GM18858 (cell line): Measurements from ENCODE around the gene MAP3K10.
"Not testable (repeated sequence)": the region's sequence is repeated elsewhere in the genome, so short reads cannot be mapped to it uniquely, and the experiment has no call there.

Experiments used
- ATAC-seq: cut with Tn5 transposase; IDR thresholded peaks from one replicate; pipeline ENCODE4 v1.9.1; 2021; ENCODE audit not compliant: unreplicated experiment

Gene MAP3K10

DNA sequence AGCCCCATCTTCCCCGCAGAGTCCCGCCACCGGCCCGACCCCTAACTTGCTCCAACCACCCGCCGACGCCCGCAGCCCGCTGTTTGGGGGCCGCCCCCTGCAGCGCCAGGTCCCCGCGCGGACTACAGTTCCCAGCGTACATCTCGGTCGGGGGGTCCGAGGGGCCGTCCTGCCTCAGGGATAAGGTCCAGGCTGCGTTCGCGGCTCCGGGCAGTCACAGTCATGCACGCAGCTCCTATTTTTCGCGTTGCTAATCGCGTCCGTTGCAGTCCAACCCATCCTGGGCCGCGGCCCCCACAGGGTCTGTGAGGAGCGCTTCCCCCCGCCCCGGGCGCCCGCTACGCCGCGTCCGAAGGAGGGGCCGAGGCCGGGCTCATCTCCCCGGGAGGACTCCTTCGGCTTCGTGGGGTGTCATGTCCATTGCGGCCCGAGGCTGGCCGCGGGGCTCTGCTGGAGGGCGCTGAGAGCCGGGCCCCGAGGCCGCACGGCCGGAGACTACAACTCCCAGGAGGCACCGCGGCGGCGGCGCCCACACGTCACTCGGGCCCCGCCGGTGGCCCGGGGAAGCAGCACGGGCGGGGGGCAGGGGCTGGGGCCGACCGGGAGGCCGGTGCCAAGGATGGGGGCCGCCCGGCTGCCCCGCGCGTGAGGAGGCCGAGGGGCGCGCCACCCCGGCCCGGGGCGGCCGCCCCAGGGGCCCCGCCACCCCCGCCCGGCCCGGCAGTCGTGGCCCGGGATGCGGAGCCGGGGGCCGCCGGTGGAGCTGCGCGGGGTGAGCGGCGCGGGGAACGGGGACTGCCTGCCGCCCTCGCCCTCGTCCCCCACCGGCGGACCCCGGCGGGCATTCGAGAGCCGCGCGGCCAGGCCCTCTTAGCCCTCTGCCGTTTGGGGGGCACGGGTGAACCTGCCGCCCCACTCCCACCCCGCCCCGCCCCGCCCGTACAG is at the start of gene MAP3K10:
TSS of gene MAP3K10 (plus strand) at position 536 of the 945 bp plus-strand sequence. CDS start 606 bp downstream, outside the sequence.
- no peak for ATAC-seq

DNA sequence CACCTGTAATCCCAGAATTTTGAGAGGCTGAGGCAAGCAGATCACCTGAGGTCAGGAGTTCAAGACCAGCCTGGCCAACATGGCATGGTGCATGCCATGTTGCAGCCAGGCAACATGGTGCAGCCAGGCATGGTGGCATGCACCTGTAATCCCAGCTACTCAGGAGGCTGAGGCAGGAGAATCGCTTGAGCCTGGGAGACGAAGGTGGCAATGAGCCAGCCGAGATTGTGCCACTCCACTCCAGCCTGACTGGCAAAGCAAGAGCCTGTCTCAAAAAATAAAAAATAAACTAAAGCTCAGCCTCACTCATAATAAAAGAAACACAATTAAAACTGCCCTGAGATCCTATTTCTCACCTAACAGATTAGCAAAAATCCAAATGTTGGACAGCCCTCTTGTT is 49.7 kb upstream of the MAP3K10 start:
- ATAC-seq, result no peak

DNA sequence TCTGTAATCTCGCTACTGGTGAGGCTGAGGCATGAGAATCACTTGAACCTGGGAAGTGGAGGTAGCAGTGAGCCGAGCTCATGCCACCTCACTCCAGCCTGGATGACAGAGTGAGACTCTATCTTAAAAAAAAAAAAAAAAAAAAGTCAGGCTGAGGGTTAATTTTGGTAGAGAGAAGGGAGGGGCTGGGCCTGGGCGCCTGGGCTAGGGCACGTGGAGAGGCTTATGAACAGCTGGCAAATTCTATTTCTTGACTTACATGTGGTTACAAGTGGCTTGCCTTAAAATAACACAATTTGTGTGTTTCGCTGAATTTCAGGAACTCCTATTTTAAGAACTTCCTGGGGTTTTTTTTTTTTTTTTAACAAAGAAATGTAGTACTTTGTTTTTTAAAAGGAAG is 47.6 kb upstream of the MAP3K10 start:
- ATAC-seq, result no peak

- ATAC-seq, result no peak
These were observed 47.1 kb upstream of the MAP3K10 start for GRCh38 chr19:40144151-40144550.

GRCh38 chr19:40144947-40145748 is 46.1 kb upstream of the MAP3K10 start:
- no peak for ATAC-seq

DNA sequence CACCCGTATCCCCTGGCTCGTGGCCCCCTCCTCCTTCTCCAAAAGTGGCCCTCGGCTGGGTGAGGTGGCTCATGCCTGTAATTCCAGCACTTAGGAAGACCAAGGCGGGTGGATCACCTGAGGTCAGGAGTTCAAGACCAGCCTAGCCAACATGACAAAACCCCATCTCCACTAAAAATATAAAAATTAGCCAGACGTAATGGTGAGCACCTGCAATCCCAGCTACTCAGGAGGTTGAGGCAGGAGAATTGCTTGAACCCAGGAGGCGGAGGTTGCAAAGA is 45.5 kb upstream of the MAP3K10 start:
- not testable (repeated sequence) for ATAC-seq

- no peak for ATAC-seq
These were observed 43.9 kb upstream of the MAP3K10 start for GRCh38 chr19:40147338-40147692.

DNA sequence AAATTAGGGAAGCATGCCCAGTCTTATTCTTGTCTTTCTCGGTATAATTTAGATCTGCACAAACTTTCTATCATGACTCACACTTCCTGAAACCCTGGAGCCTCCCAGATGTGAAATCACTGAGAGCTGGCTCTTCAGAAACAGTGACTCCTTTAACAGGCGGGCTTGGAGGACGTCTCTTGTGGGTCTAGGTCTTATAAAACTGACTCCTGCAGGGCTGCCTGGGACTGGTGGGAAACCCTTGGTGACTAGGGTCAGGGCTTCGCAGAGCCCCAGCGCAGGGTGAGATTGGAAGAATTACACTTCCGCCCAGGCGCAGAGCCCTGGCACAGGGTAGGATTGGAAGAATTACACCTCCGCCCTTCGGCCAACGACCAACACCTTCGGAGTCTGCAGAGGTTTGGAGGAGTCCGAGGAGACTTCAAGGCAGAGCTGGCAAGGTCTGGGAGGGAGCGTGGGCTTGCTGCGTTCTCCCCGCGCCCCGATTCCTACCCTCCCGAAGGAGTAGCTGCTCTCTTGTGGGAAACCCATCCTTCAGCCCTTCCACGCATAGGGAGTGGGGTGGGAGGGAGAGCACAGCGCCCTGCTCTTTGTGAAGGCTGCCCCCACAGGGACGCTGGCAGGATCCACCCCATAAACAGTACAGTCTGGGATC is 43.4 kb upstream of the MAP3K10 start:
- no peak for ATAC-seq

DNA sequence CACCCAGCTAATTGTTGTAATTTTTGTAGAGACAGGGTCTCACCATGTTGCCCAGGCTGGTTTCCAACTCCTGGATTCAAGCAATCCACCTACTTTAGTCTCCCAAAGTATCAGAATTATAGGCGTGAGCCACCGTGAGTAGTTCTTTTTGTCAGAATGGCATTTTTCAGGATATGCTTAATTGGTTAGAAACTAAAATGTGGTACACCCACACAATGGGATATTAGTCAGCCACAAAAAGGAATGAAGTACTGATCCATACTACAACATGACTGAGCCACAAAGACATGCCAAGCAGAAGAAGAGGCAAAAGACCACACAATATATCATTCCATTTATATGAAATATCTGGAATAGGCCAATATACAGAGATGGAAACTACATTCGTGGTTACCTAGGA is 41.7 kb upstream of the MAP3K10 start:
- ATAC-seq, result no peak

DNA sequence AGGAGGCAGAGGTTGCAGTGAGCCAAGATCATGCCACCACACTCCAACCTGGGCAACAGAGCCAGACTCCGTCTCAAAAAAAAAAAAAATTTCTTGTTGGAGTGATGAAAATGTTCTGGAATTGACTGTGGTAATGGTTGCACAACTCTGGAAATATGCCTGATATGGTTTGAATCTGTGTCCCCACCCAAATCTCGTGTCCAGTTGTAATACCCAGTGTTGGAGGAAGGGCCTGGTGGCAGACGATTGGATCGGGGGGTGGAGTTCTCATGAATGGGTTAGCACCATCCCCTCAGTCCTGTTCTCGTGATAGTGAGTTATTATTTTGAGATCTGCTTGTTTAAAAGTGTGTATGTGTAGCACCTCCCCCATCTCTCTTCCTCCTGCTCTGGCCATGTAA is 41.1 kb upstream of the MAP3K10 start:
- no peak for ATAC-seq

DNA sequence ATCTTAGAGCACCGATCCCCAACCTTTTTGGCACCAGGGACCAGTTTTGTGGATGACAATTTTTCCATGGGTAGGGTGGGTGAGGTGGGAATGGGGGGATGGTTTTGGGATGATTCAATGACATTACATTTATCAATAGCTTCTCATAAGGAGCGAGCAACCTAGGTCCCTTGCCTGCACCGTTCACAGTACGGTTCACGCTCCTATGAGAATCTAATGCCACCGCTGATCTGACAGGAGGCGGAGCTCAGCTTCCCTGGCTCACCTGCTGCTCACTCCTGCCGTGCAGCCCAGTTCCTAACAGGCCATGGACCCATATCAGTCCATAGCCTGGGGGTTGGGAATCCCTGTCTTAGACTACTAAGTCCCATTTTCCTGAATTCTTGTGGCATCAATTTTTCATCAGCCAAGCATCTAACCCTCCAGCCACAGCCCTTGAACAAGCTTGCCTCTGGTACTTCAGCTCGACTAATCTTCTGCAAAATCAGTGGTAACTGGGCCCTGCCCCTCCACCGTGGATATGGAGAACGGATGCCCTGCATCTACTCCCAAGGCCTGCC is 37.0 kb upstream of the MAP3K10 start:
- no peak for ATAC-seq

GRCh38 chr19:40155749-40156265 is 35.4 kb upstream of the MAP3K10 start:
- no peak for ATAC-seq

DNA sequence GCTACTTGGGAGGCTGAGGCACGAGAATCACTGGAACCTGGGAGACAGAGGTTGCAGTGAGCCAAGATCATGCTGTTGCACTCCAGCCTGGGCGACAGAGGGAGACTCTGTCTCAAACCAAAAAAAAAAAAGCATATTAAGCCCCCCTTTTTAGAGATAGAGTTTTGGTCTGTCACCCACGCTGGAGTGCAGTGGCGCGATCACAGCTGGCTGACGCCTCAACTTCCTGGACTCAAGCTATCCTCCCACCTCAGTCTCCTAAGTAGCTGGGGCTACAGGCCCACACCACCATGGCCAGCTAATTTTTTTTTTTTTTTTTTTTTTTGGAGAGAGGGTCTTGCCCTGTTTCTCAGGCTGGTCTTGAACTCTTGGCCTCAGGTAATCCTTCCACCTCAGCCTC is 34.2 kb upstream of the MAP3K10 start:
- no peak for ATAC-seq

DNA sequence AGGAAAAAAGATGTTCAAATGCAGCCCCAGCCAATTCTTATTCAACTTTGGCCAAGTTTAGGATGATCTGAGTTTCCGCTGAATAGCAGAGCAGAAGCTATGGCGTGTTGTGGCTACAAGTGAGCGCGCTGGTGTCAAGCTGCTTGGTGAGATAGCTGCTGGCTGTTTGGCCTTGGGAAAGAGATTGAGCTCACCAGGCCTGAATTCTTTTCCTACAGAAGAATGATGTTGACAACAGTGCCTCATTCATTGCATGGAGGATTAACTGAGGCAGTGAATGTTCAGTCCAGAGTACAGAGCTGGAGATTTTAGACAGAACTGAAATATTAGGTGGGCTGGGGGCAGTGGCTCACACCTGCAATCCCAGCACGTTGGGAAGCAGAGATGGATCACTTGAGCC is 31.5 kb upstream of the MAP3K10 start:
- no peak for ATAC-seq

GRCh38 chr19:40162104-40162503 is 29.1 kb upstream of the MAP3K10 start:
- ATAC-seq, result no peak

DNA sequence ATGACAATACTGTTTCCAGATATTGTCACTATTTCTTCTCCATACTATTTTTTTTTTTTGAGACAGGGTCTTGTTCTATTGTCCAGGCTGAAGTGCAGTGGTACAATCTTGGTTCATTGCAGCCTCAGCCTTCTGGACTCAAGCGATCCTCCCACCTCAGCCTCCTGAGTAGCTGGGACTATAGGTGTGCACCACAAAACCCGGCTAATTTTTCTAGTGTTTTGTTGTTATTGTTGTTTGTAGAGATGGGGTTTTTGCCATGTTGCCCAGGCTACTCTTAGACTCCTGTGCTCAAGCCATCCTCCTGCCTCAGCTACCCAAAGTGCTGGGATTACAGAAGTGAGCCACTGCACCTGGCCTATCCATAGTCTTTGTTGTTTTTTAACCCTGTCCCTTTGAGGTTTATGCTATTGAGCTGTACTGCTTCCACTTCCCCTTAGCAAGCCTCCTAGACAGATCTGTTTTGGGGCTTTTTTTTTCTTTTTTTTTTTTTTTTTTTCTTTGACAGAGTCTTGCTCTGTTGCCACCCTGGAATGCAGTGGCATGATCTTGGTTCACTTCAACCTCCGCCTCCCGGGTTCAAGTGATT is 27.6 kb upstream of the MAP3K10 start:
- no peak for ATAC-seq

DNA sequence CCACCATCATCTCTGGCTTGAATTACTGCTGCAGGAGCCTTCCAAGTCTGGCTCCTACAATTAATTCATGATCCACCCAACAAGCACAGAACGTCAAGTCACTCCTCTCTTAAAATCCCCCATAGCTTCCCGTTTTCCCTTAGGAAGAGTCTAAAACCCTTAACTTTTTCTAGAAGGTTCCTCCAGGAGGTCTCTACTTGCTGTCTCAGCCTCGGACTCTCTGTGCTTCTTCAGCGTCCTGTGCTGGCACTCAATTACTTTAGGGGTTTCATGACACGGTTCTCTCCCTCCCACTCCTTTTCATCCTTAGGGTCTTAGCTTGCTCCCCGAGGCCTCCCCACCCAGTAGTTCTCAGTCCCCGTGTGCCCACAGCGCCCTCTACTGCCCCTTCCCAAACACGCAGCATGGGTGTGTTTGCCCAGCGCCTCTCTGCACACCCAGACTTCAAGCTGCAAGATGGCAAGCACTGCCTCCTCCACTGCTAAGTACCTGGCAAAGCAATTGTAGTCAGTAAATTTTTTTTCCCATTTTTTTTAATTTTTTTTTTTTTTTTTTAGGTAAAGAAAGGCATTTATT is 25.8 kb upstream of the MAP3K10 start:
- ATAC-seq, result no peak

GRCh38 chr19:40169482-40170302 is 21.5 kb upstream of the MAP3K10 start:
- ATAC-seq, result not testable (repeated sequence)

DNA sequence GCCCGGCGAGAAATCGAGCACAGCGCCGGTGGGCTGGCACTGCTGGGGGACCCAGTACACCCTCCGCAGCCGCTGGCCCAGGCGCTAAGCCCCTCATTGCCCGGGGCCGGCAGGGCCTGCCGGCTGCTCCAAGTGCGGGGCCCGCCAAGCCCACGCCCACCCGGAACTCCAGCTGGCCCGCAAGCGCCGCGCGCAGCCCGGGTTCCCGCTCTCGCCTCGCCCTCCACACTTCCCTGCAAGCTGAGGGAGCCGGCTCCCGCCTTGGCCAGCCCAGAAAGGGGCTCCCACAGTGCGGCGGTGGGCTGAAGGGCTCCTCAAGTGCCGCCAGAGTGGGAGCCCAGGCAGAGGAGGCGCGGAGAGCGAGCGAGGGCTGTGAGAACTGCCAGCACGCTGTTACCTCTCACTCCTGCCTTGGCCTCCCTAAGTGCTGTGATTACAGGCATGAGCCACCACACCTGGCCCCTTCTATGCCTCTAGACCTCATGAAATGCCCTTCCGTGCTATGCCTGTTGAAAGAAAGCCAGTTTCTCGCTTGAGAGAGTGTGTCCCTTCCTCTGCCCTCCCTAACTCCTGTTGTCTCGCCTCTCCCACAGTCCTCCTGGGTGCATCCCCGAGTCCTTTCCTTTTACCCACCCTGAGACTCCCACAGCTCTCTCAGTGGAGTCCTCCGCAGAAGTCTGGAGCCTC is 20.8 kb upstream of the MAP3K10 start:
- ATAC-seq, result not testable (repeated sequence)
